Natural killer cell (primary cell): ENCODE results near the gene PRRG4. TPM values are rescaled to one million over a fixed set of nuclear protein-coding genes. Genes with fewer than 3 reads are reported as not detected.

Experiments used
- ATAC-seq, 3 donors: fragments of 150-1000 bp in 2 of 3; fragments of 200-7000 bp in 1 of 3; cut with Tn5 transposase; 1 replicate in 1 of 3; 2 replicates in 2 of 3; pipeline ENCODE4 v1.10.0; 2021; ENCODE audit warnings: mild to moderate bottlenecking in 2 of 3, moderate library complexity in 2 of 3
- DNase-seq, 2 donors: peaks; one replicate each; pipeline versions ENCODE4 v3.0.0 to v3.0.0-alpha.2; 2013 to 2021; ENCODE audit warnings: mixed read lengths in 1 of 2
- H3K27ac ChIP-seq: one replicate; pipeline ENCODE4 v1.5.1; 2013; ENCODE audit warnings: mild to moderate bottlenecking, low read length
- H3K27me3 ChIP-seq: one replicate; pipeline ENCODE4 v1.6.1; 2013; ENCODE audit warnings: low read length; ENCODE audit not compliant: control insufficient read depth, insufficient read depth
- H3K36me3 ChIP-seq: one replicate; pipeline ENCODE4 v1.6.1; 2013; ENCODE audit warnings: low read length; ENCODE audit not compliant: control insufficient read depth, insufficient read depth
- H3K4me1 ChIP-seq: one replicate; pipeline ENCODE4 v1.6.1; 2013; ENCODE audit warnings: low read length; ENCODE audit not compliant: control insufficient read depth, insufficient read depth
- H3K4me3 ChIP-seq: one replicate; pipeline ENCODE4 v1.5.1; 2013; ENCODE audit warnings: low read length
- H3K9me3 ChIP-seq: one replicate; pipeline ENCODE4 v1.6.1; 2013; ENCODE audit warnings: low read length; ENCODE audit not compliant: control insufficient read depth, insufficient read depth
- H3K27ac Mint-ChIP-seq, 2 donors: one replicate each; pipeline ENCODE4 v1.8.0; 2022; ENCODE audit warnings: mild to moderate bottlenecking in 2 of 2, mixed read lengths in 2 of 2, moderate library complexity in 1 of 2
- H3K27me3 Mint-ChIP-seq, 2 donors: one replicate each; pipeline ENCODE4 v1.8.0; 2022; ENCODE audit warnings: low read depth in 2 of 2, mixed read lengths in 2 of 2
- H3K36me3 Mint-ChIP-seq: one replicate; pipeline ENCODE4 v1.8.0; 2022; ENCODE audit warnings: mixed read lengths
- H3K4me1 Mint-ChIP-seq, 2 donors: one replicate each; pipeline ENCODE4 v1.8.0; 2022; ENCODE audit warnings: mixed read lengths in 2 of 2
- H3K4me3 Mint-ChIP-seq: one replicate; pipeline ENCODE4 v1.8.0; 2022; ENCODE audit warnings: mild to moderate bottlenecking, moderate library complexity, mixed read lengths
- H3K9me3 Mint-ChIP-seq, 2 donors: one replicate each; pipeline ENCODE4 v1.8.0; 2022; ENCODE audit warnings: mixed read lengths in 2 of 2
- CTCF ChIP-seq: fragments of 200-600 bp; IDR thresholded peaks from one replicate; pipeline ENCODE4 v1.8.0; 2022; ENCODE audit warnings: antibody characterized with exemption
- WGBS: methylation state at CpG from one replicate; pipeline ENCODE4 v1.1.7; 2013; ENCODE audit warnings: missing lambda C conversion rate; ENCODE audit not compliant: insufficient coverage; 5-methylcytosine and 5-hydroxymethylcytosine counted together
- intact Hi-C: fragments of 100-400 bp; cut with micrococcal nuclease; formaldehyde crosslinking; loops from one replicate; pipeline ENCODE4 v1.14.2; 2022
- total RNA-seq, 4 donors: library from RNA; stranded (reverse); fragments of 120-200 nt in 1 of 4; gene quantifications; one replicate each; pipeline versions ENCODE4 v1.2.3 to v1.2.4, GENCODE V29; 2013 to 2022

Gene PRRG4
- total RNA-seq, 3 donors from 2014 or later (not counting 1 experiment from before 2014, with no cell fraction given): 0.14 to 0.25 (median 0.19) TPM

GRCh38 chr11:32905028-32905667, 75.4 kb downstream of the PRRG4 start:
- no peak for DNase-seq
- Mint-ChIP-seq H3K36me3 (no peaks in the 10 kb centered on the region), H3K9me3 (no peaks in the 10 kb centered on the region), H3K4me1 (peaks cover 19 to 24% of the 10 kb centered on the region in 2 donors), H3K27ac (no peak overlapping the region), H3K27me3 (no peaks in the 10 kb centered on the region), H3K4me3 (no peak overlapping the region)
- Histone ChIP-seq H3K4me3 (no peak overlapping the region), H3K27ac (no peak overlapping the region), H3K4me1 (no peaks in the 10 kb centered on the region), H3K36me3 (no peaks in the 10 kb centered on the region), H3K9me3 (no peaks in the 10 kb centered on the region), H3K27me3 (no peaks in the 10 kb centered on the region)
- TF ChIP-seq CTCF: no peak
- intact Hi-C loops: no loop called here
- no peak for ATAC-seq
- WGBS: 100% methylated on average over 2 of the region's 3 CpGs

Other genes with a start within 250 kb of the PRRG4 start
- 100 to 1,000 TPM; 146 to 165 (median 155) TPM for gene EIF3M, start 246.1 kb upstream of the PRRG4 start, total RNA-seq
- gene CCDC73, start 35.3 kb upstream of the PRRG4 start, total RNA-seq: not detected
- gene QSER1, start 62.9 kb downstream of the PRRG4 start, total RNA-seq: 10 to 100 TPM; 14.5 to 21.5 (median 17.8) TPM
- 1 to 10 TPM in 2 of 3 donors, under 1 TPM in 1; 0.80 to 1.8 (median 1.2) TPM for gene DEPDC7, start 186.0 kb downstream of the PRRG4 start, total RNA-seq
- 10 to 100 TPM; 20.7 to 24.5 (median 22.7) TPM for gene TCP11L1, start 209.6 kb downstream of the PRRG4 start, total RNA-seq